ENCODE results near the gene PCDHB16. TPM values are rescaled to one million over a fixed set of nuclear protein-coding genes. Genes with fewer than 3 reads are reported as not detected.

The PCDHB16 gene
- total RNA-seq, 4 donors from 2014 or later = 2.2 to 4.9 (median 2.7) TPM

DNA sequence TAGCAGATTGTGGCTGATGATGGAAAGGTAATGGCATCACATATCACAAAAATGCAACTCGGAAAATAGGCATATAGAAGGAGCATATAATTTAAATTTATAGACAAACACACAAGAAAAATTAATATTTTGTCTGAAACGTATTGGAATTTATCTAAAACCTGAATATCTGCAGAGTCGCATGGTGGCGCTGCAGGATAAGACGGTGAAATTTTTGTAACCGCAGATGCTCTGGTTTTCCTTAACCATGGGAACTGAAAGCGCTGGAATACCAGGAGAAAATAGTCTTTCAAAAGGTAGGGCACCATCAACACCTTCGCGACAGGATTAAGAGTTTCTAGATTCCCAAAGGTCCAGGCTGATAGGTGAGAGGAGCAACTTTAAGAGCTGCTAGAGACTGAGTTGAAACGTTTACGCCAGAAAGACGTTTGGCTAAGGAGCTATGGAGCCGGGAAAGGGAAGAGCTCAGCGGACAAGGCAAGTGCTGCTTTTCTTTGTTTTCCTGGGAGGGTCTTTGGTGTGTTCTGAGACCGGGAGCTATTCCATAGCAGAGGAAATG, 52.0 kb downstream of the PCDHB16 start:
- no peak for TF ChIP-seq CTCF (IDR thresholded peaks at IDR 0.05; ENCODE audit: low read depth)

Other genes with a start within 250 kb of the PCDHB16 start
- gene PCDHAC2, start 215.9 kb upstream of the PCDHB16 start, total RNA-seq = 1 to 10 TPM in 1 of 4 donors, under 1 TPM in 3; 0.49 to 1.1 (median 0.81) TPM
- not detected for gene PCDHB1, start 131.0 kb upstream of the PCDHB16 start, total RNA-seq
- gene PCDHB2, start 87.8 kb upstream of the PCDHB16 start, total RNA-seq = 1 to 10 TPM; 1.8 to 3.2 (median 2.1) TPM
- gene PCDHB3, start 81.9 kb upstream of the PCDHB16 start, total RNA-seq = 1 to 10 TPM in 3 of 4 donors, under 1 TPM in 1; 0.85 to 3.8 (median 2.4) TPM
- 1 to 10 TPM; 2.0 to 7.0 (median 4.1) TPM for gene PCDHB4, start 60.6 kb upstream of the PCDHB16 start, total RNA-seq
- gene PCDHB5, start 47.2 kb upstream of the PCDHB16 start, total RNA-seq = 1 to 10 TPM in 2 of 4 donors, under 1 TPM in 2; 0.33 to 3.4 (median 1.6) TPM
- 1 to 10 TPM in 1 of 4 donors, under 1 TPM in 2, not detected in 1; 0.85 to 1.3 (median 0.94) TPM for gene PCDHB6, start 32.3 kb upstream of the PCDHB16 start, total RNA-seq
- 1 to 10 TPM in 3 of 4 donors, under 1 TPM in 1; 0.49 to 1.5 (median 1.3) TPM for gene PCDHB7, start 9.7 kb upstream of the PCDHB16 start, total RNA-seq
- 1 to 10 TPM in 1 of 4 donors, under 1 TPM in 3; 0.38 to 1.1 (median 0.67) TPM for gene PCDHB8, start 4.6 kb upstream of the PCDHB16 start, total RNA-seq
- gene PCDHB9, start 4.8 kb downstream of the PCDHB16 start, total RNA-seq = 1 to 10 TPM; 1.0 to 2.4 (median 2.1) TPM
- 1 to 10 TPM; 2.4 to 4.7 (median 2.4) TPM for gene PCDHB10, start 10.0 kb downstream of the PCDHB16 start, total RNA-seq
- gene PCDHB11, start 17.2 kb downstream of the PCDHB16 start, total RNA-seq = 1 to 10 TPM; 1.4 to 3.5 (median 2.1) TPM
- gene PCDHB12, start 26.3 kb downstream of the PCDHB16 start, total RNA-seq = 1 to 10 TPM; 1.0 to 3.1 (median 2.3) TPM
- gene PCDHB13, start 31.5 kb downstream of the PCDHB16 start, total RNA-seq = 1 to 10 TPM; 1.9 to 3.8 (median 2.8) TPM
- gene PCDHB14, start 41.0 kb downstream of the PCDHB16 start, total RNA-seq = 1 to 10 TPM; 1.8 to 3.8 (median 2.1) TPM
- gene PCDHB15, start 63.0 kb downstream of the PCDHB16 start, total RNA-seq = 1 to 10 TPM in 2 of 4 donors, under 1 TPM in 2; 0.34 to 1.9 (median 0.96) TPM
- gene SLC25A2, start 121.7 kb downstream of the PCDHB16 start, total RNA-seq = 1 to 10 TPM in 2 of 4 donors, under 1 TPM in 2; 0.85 to 2.3 (median 1.0) TPM
- gene TAF7, start 138.4 kb downstream of the PCDHB16 start, total RNA-seq = 10 to 100 TPM; 41.1 to 77.9 (median 50.1) TPM
- gene PCDHGA1, start 148.1 kb downstream of the PCDHB16 start, total RNA-seq = under 1 TPM; under 0.01 to 0.38 (median 0.33) TPM
- 1 to 10 TPM; 2.3 to 6.5 (median 2.6) TPM for gene PCDHGA2, start 156.4 kb downstream of the PCDHB16 start, total RNA-seq
- gene PCDHGA3, start 161.4 kb downstream of the PCDHB16 start, total RNA-seq = 1 to 10 TPM; 1.8 to 3.6 (median 2.4) TPM
- gene PCDHGB1, start 167.7 kb downstream of the PCDHB16 start, total RNA-seq = 1 to 10 TPM in 3 of 4 donors, under 1 TPM in 1; 0.75 to 2.3 (median 1.5) TPM
- 1 to 10 TPM; 2.7 to 4.0 (median 3.5) TPM for gene PCDHGA4, start 172.6 kb downstream of the PCDHB16 start, total RNA-seq
- 1 to 10 TPM; 2.1 to 5.3 (median 3.8) TPM for gene PCDHGB2, start 177.6 kb downstream of the PCDHB16 start, total RNA-seq
- 1 to 10 TPM; 2.7 to 5.8 (median 3.3) TPM for gene PCDHGA5, start 181.8 kb downstream of the PCDHB16 start, total RNA-seq
- gene PCDHGB3, start 187.9 kb downstream of the PCDHB16 start, total RNA-seq = 1 to 10 TPM; 1.5 to 4.4 (median 1.9) TPM
- 1 to 10 TPM; 3.1 to 6.2 (median 3.4) TPM for gene PCDHGA6, start 191.5 kb downstream of the PCDHB16 start, total RNA-seq
- 1 to 10 TPM; 1.8 to 5.1 (median 3.7) TPM for gene PCDHGA7, start 200.4 kb downstream of the PCDHB16 start, total RNA-seq
- gene PCDHGB4, start 205.3 kb downstream of the PCDHB16 start, total RNA-seq = 1 to 10 TPM; 2.3 to 4.1 (median 3.1) TPM
- 1 to 10 TPM; 1.5 to 2.8 (median 1.5) TPM for gene PCDHGA8, start 210.2 kb downstream of the PCDHB16 start, total RNA-seq
- gene PCDHGB5, start 215.6 kb downstream of the PCDHB16 start, total RNA-seq = 1 to 10 TPM; 5.3 to 7.0 (median 6.7) TPM
- 1 to 10 TPM; 4.1 to 8.3 (median 5.6) TPM for gene PCDHGA9, start 220.4 kb downstream of the PCDHB16 start, total RNA-seq
- gene PCDHGB6, start 225.6 kb downstream of the PCDHB16 start, total RNA-seq = 1 to 10 TPM; 4.6 to 7.7 (median 5.8) TPM
- 1 to 10 TPM; 4.4 to 6.0 (median 4.6) TPM for gene PCDHGA10, start 230.6 kb downstream of the PCDHB16 start, total RNA-seq
- 10 to 100 TPM in 1 of 4 donors, 1 to 10 TPM in 3; 7.2 to 10.4 (median 8.2) TPM for gene PCDHGB7, start 235.3 kb downstream of the PCDHB16 start, total RNA-seq
- 1 to 10 TPM; 3.4 to 6.2 (median 4.2) TPM for gene PCDHGA11, start 238.7 kb downstream of the PCDHB16 start, total RNA-seq
- 1 to 10 TPM; 3.8 to 9.2 (median 5.7) TPM for gene PCDHGA12, start 248.1 kb downstream of the PCDHB16 start, total RNA-seq